ENCODE data around the gene ERF.

DNA sequence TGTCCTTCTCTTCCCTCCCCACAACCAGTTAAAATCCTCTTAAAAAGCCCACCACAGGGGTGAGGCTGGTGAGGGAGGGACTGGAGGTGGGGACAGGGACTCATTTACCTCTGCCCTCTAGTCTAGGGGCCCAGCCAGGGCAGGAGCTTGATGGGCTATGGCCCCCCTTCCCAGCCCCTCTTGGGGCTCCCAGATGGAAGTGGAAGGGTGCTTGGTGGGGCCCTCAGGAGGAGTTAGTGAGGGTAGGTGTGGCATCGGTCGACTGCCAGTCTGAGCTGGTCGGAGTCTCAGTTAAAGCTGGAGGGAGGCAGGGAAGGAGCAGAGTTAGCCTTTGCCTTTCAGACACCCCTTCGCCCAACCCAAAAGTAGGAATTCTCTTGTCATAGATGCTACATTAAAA is 24.4 kb downstream of the ERF start:
- no peak for TF ChIP-seq CTCF (IDR thresholded peaks at IDR 0.05 in 2 of 3, conservative IDR thresholded peaks at IDR 0.05 in 1 of 3; ENCODE audit: borderline replicate concordance in 1 of 3, insufficient read depth in 1 of 3, low read depth in 2 of 3, low read length in 2 of 3)
- no peak for TF ChIP-seq EZH2phosphoT487 (IDR thresholded peaks at IDR 0.05; ENCODE audit: borderline replicate concordance)
